K562 (cell line): ENCODE data around the gene POLR1B. TPM values are rescaled to one million over a fixed set of nuclear protein-coding genes. Genes with fewer than 3 reads are reported as not detected.

Source experiments
- CAMTA2 ChIP-seq: fragments of 250-450 bp; sonication (Bioruptor Pico); conservative IDR thresholded peaks from 2 replicates; pipeline ENCODE4 v1.5.1; 2022
- CEBPG ChIP-seq, 3 experiments: fragments of 200-800 bp in 1 of 3; sonication (Bioruptor generic) in 1 of 3; sonication (generic) in 1 of 3; formaldehyde crosslinking in 1 of 3; IDR thresholded peaks in 2 of 3; conservative IDR thresholded peaks in 1 of 3; 2 replicates each; pipeline versions ENCODE4 v1.6.1 to v1.8.0; 2016 to 2022; ENCODE audit warnings: missing compliant biosample characterization in 2 of 3, missing genetic modification characterization in 2 of 3, mild to moderate bottlenecking in 1 of 3, missing genetic modification reagents in 1 of 3
- CXXC5 ChIP-seq: fragments of 250-450 bp; sonication (Bioruptor Pico); IDR thresholded peaks from 2 replicates; pipeline ENCODE4 v1.8.0; 2022; ENCODE audit warnings: inconsistent platforms, mild to moderate bottlenecking, moderate library complexity
- EHMT2 ChIP-seq: fragments of 450-650 bp; IDR thresholded peaks from 2 replicates; pipeline ENCODE4 v1.6.1; 2018; ENCODE audit warnings: antibody characterized with exemption
- FIP1L1 ChIP-seq: fragments of 200-400 bp; formaldehyde crosslinking; IDR thresholded peaks from 2 replicates; pipeline ENCODE4 v1.6.1; 2018; ENCODE audit warnings: mild to moderate bottlenecking, low read depth, low read length; ENCODE audit not compliant: poor library complexity, severe bottlenecking
- FOS ChIP-seq: IDR thresholded peaks from 3 replicates; pipeline ENCODE4 v1.6.1; 2011; ENCODE audit not compliant: insufficient read length; ENCODE audit errors: extremely low read depth
- FOXA1 ChIP-seq: fragments of 450-650 bp; IDR thresholded peaks from 2 replicates; pipeline ENCODE4 v1.6.1; 2016; ENCODE audit warnings: mild to moderate bottlenecking, borderline replicate concordance
- ILF3 ChIP-seq: fragments of 450-650 bp; IDR thresholded peaks from 2 replicates; pipeline ENCODE4 v1.6.1; 2018; ENCODE audit warnings: antibody characterized with exemption, mild to moderate bottlenecking, moderate library complexity, borderline replicate concordance
- KLF10 ChIP-seq: fragments of 250-450 bp; sonication (Bioruptor Pico); IDR thresholded peaks from 2 replicates; pipeline ENCODE4 v1.6.1; 2021; ENCODE audit warnings: matching md5 sums
- MCM7 ChIP-seq, 2 experiments: fragments of 450-650 bp; IDR thresholded peaks; 2 replicates each; pipeline ENCODE4 v1.6.1; 2016 to 2018
- MITF ChIP-seq: IDR thresholded peaks from 2 replicates; pipeline ENCODE4 v1.6.1; 2014; ENCODE audit warnings: antibody characterized with exemption
- MTF1 ChIP-seq: fragments of 250-450 bp; sonication (Bioruptor Pico); IDR thresholded peaks from 2 replicates; pipeline ENCODE4 v1.9.0; 2021; ENCODE audit warnings: moderate library complexity, mild to moderate bottlenecking, inconsistent platforms, borderline replicate concordance
- NFIX ChIP-seq: fragments of 250-450 bp; sonication (Bioruptor Pico); IDR thresholded peaks from 2 replicates; pipeline ENCODE4 v1.4.0; 2020; ENCODE audit warnings: low read depth, mild to moderate bottlenecking, moderate library complexity
- NFXL1 ChIP-seq: fragments of 450-650 bp; formaldehyde crosslinking; IDR thresholded peaks from 2 replicates; pipeline ENCODE4 v1.4.0; 2021; ENCODE audit warnings: mild to moderate bottlenecking
- NR1H2 ChIP-seq: sonication (generic); formaldehyde crosslinking; IDR thresholded peaks from 2 replicates; pipeline ENCODE4 v1.4.0; 2020; ENCODE audit warnings: mild to moderate bottlenecking, missing genetic modification reagents
- POLR3A ChIP-seq: IDR thresholded peaks from 2 replicates; pipeline ENCODE4 v1.6.1; 2011; ENCODE audit warnings: borderline replicate concordance, mild to moderate bottlenecking, moderate library complexity; ENCODE audit not compliant: insufficient read length, insufficient read depth; ENCODE audit errors: extremely low read depth
- RBM14 ChIP-seq: fragments of 200-400 bp; formaldehyde crosslinking; IDR thresholded peaks from 2 replicates; pipeline ENCODE4 v1.6.1; 2018; ENCODE audit warnings: low read depth, mild to moderate bottlenecking, low read length, moderate library complexity, borderline replicate concordance; ENCODE audit not compliant: insufficient read depth
- SIX5 ChIP-seq, 2 experiments: IDR thresholded peaks; 2 replicates each; pipeline ENCODE4 v1.6.1; 2011; ENCODE audit warnings: low read length in 2 of 2, borderline replicate concordance in 1 of 2, low read depth in 1 of 2, mild to moderate bottlenecking in 1 of 2, moderate library complexity in 1 of 2; ENCODE audit not compliant: insufficient read depth in 1 of 2
- ZKSCAN8 ChIP-seq: fragments of 200-800 bp; sonication (Bioruptor generic); IDR thresholded peaks from 2 replicates; pipeline ENCODE4 v1.6.1; 2016; ENCODE audit warnings: missing genetic modification characterization, missing compliant biosample characterization
- ZNF143 ChIP-seq: sonication (generic); formaldehyde crosslinking; IDR thresholded peaks from 2 replicates; pipeline ENCODE4 v1.9.0; 2022; ENCODE audit warnings: mild to moderate bottlenecking, missing genetic modification reagents
- ZNF277 ChIP-seq: fragments of 250-450 bp; sonication (Bioruptor Pico); IDR thresholded peaks from 2 replicates; pipeline ENCODE4 v1.8.0; 2022; ENCODE audit warnings: inconsistent platforms, mild to moderate bottlenecking, moderate library complexity, borderline replicate concordance
- ZNF551 ChIP-seq: fragments of 250-450 bp; sonication (Bioruptor Pico); IDR thresholded peaks from 2 replicates; pipeline ENCODE4 v1.5.0; 2021; ENCODE audit warnings: mild to moderate bottlenecking, moderate library complexity
- ZNF583 ChIP-seq: fragments of 250-450 bp; sonication (Bioruptor Pico); IDR thresholded peaks from 2 replicates; pipeline ENCODE4 v1.4.0; 2020
- ZNF584 ChIP-seq: fragments of 200-800 bp; sonication (Bioruptor generic); IDR thresholded peaks from 2 replicates; pipeline ENCODE4 v1.6.1; 2016; ENCODE audit warnings: low read depth, mild to moderate bottlenecking, missing genetic modification characterization, missing compliant biosample characterization
- ZNF780A ChIP-seq: fragments of 250-450 bp; sonication (Bioruptor Pico); IDR thresholded peaks from 2 replicates; pipeline ENCODE4 v1.5.0; 2021; ENCODE audit warnings: mild to moderate bottlenecking
- polyA plus RNA-seq, 8 experiments: library from polyadenylated mRNA; depleted of rRNA in 4 of 8; stranded (reverse) in 5 of 8; unstranded in 3 of 8; fragments of >200 nt; fragmentation: Nextera tagmentation in 2 of 8; fragmentation: Illumina TruSeq in 1 of 8; extraction: Ambion mirVana in 2 of 8; extraction: Trizol in 1 of 8; gene quantifications; 2 replicates each; pipeline versions ENCODE4 v1.2.1 to v1.2.3, GENCODE V29; 2011 to 2014; ENCODE audit warnings: inconsistent platforms in 1 of 8, missing spikeins in 1 of 8
- total RNA-seq, 7 experiments: library from RNA; depleted of rRNA in 6 of 7; stranded (reverse); fragments of >200 nt in 6 of 7; fragmentation: Illumina TruSeq in 2 of 7; extraction: Trizol in 2 of 7; gene quantifications; 2 replicates each; pipeline versions ENCODE4 v1.2.1 to v1.2.3, GENCODE V29; 2011 to 2021; ENCODE audit warnings: low replicate concordance in 1 of 7

POLR1B gene
- total and polyA plus RNA-seq, 9 of the 15 experiments (the other 6 are each of a cell fraction or from before 2014, with no cell fraction given), result 19.8 to 55.1 (median 40.2) TPM

DNA sequence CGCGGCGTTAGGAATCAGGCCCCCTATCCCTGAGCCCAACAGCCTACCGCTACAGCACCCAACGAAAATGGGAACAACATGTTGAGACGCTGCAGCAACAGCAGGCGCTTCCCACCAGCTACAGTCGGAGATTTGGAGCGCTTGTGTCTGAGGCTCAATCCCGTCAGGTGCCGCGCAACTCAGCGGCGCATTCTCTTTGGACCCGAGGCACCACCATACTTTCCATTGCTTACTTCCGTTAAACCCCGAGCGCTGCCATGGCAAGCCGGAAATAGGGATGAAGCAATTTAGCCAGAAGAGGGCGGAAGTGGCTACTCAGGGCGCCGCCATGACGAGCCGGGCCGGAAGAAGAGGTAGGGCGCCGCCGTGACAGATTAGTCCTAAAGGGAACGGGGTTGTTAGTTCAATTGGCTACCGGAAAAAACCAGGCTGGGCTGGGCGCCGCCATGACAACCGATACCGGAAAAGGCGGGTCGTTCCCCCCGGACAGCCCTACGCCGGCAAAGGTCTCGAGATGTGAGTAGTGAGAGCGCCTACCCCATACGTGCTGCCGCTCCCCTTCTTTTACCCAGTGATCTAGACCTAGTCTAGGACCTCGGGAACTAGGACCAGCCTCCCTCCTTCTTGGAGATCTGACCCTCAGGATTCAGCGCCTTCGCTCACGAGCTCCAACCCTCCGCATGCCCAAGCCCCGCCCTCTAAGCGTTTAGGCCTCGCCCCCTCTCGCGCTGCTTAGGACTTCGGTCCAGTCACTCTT lies 42.0 kb downstream of the POLR1B start, which contains the start of gene CHCHD5 (continued):
- no peak for TF ChIP-seq FIP1L1
- no peak for TF ChIP-seq RBM14
- TF ChIP-seq ZNF143 (CRISPR knock-in tag), result 0 out of 2 replicates have a peak, but pooled peaks have one; percentile 9
- TF ChIP-seq POLR3A, result no peak
- no peak for TF ChIP-seq NFIX
- TF ChIP-seq CEBPG (CRISPR knock-in tag; IDR thresholded peaks at IDR 0.05), result peak; percentile 97
- TF ChIP-seq CEBPG (tag; conservative IDR thresholded peaks at IDR 0.05 in 1 of 2, IDR thresholded peaks at IDR 0.05 in 1 of 2), result peak; percentile 94 to 97
- TF ChIP-seq ZNF584 (CRISPR knock-in tag), result peak; percentile 67
- peak; percentile 50 to 78; a peak in 3 of 4 replicates for TF ChIP-seq SIX5 (IDR thresholded peaks at IDR 0.05; ENCODE audit: borderline replicate concordance in 1 of 2, insufficient read depth in 1 of 2, low read depth in 1 of 2, low read length in 2 of 2)
- TF ChIP-seq KLF10, result no peak
- TF ChIP-seq ILF3, result no peak; the same call in 1 of the 2 replicates
- no peak; the same call in 1 of the 2 replicates for TF ChIP-seq MITF
- TF ChIP-seq MCM7 (IDR thresholded peaks at IDR 0.05), result no peak
- TF ChIP-seq NR1H2 (CRISPR knock-in tag), result peak; percentile 75
- peak; percentile 82 for TF ChIP-seq EHMT2
- TF ChIP-seq NFXL1 (CRISPR knock-in tag), result no peak
- no peak for TF ChIP-seq ZKSCAN8 (CRISPR knock-in tag)
- no peak for TF ChIP-seq FOS
- TF ChIP-seq FOXA1, result no peak
- TF ChIP-seq ZNF551 (CRISPR knock-in tag), result no peak
- TF ChIP-seq ZNF277 (CRISPR knock-in tag), result no peak
- TF ChIP-seq ZNF780A, result no peak
- TF ChIP-seq ZNF583, result no peak
- TF ChIP-seq CAMTA2 (CRISPR knock-in tag), result 0 out of 2 replicates have a peak, but pooled peaks have one; percentile 21
- peak; percentile 77 for TF ChIP-seq CXXC5 (CRISPR knock-in tag)
- no peak for TF ChIP-seq MTF1 (CRISPR knock-in tag)
